Measurements from ENCODE around the gene TMPRSS9.
"Not testable (repeated sequence)": the region's sequence is repeated elsewhere in the genome, so short reads cannot be mapped to it uniquely, and the experiment has no call there.

Gene TMPRSS9

GRCh38 chr19:2444251-2445002 lies 84.4 kb downstream of the TMPRSS9 start:
- DNase-seq (ENCODE audit: low read depth, low spot score) = no peak

GRCh38 chr19:2446381-2446780 lies 86.3 kb downstream of the TMPRSS9 start:
- H3K4me3 ChIP-seq (ENCODE audit: low read length) = peak overlapping the region; percentile 13; the same call in 1 of the 2 replicates
- peak; percentile 94 for DNase-seq (ENCODE audit: low read depth, low spot score)

More at GRCh38 chr19:2444251-2445002, 84.4 kb downstream of the TMPRSS9 start:
- H3K4me3 ChIP-seq (ENCODE audit: low read length) = no peak overlapping the region

GRCh38 chr19:2449019-2449418 lies 89.0 kb downstream of the TMPRSS9 start:
- DNase-seq (ENCODE audit: low read depth, low spot score) = no peak

GRCh38 chr19:2451138-2451537 lies 91.1 kb downstream of the TMPRSS9 start:
- DNase-seq (ENCODE audit: low read depth, low spot score) = no peak
- H3K4me3 ChIP-seq (ENCODE audit: low read length) = no peak overlapping the region

More at GRCh38 chr19:2449019-2449418, 89.0 kb downstream of the TMPRSS9 start:
- H3K4me3 ChIP-seq (ENCODE audit: low read length) = no peak overlapping the region

- H3K4me3 ChIP-seq (ENCODE audit: low read length) = no peak overlapping the region
- no peak for DNase-seq (ENCODE audit: low read depth, low spot score)
Measured at GRCh38 chr19:2451741-2452140, 91.7 kb downstream of the TMPRSS9 start.

- H3K4me3 ChIP-seq (ENCODE audit: low read length) = no peak overlapping the region
- no peak for DNase-seq (ENCODE audit: low read depth, low spot score)
Measured at GRCh38 chr19:2453431-2454025, 93.5 kb downstream of the TMPRSS9 start.

- H3K4me3 ChIP-seq (ENCODE audit: low read length) = no peak overlapping the region
Measured at GRCh38 chr19:2454199-2454961, 94.3 kb downstream of the TMPRSS9 start.

GRCh38 chr19:2454962-2455850 lies 95.1 kb downstream of the TMPRSS9 start:
- no peak for DNase-seq (ENCODE audit: low read depth, low spot score)
- H3K4me3 ChIP-seq (ENCODE audit: low read length) = peak overlapping the region; percentile 86

More at GRCh38 chr19:2454199-2454961, 94.3 kb downstream of the TMPRSS9 start:
- DNase-seq (ENCODE audit: low read depth, low spot score) = no peak

- DNase-seq (ENCODE audit: low read depth, low spot score) = no peak
- peak overlapping the region; percentile 86 for H3K4me3 ChIP-seq (ENCODE audit: low read length)
Measured at GRCh38 chr19:2455851-2456570, 95.9 kb downstream of the TMPRSS9 start.

GRCh38 chr19:2457394-2458037 lies 97.5 kb downstream of the TMPRSS9 start:
- peak overlapping the region; percentile 58 for H3K4me3 ChIP-seq (ENCODE audit: low read length)
- DNase-seq (ENCODE audit: low read depth, low spot score) = no peak

- H3K4me3 ChIP-seq (ENCODE audit: low read length) = no peak overlapping the region
- no peak for DNase-seq (ENCODE audit: low read depth, low spot score)
Measured at GRCh38 chr19:2458054-2458453, 98.0 kb downstream of the TMPRSS9 start.

GRCh38 chr19:2458776-2459175 lies 98.7 kb downstream of the TMPRSS9 start:
- not testable (repeated sequence) for H3K4me3 ChIP-seq (ENCODE audit: low read length); DNase-seq (ENCODE audit: low read depth, low spot score)

GRCh38 chr19:2460245-2460644 lies 100.2 kb downstream of the TMPRSS9 start:
- no peak for DNase-seq (ENCODE audit: low read depth, low spot score)

GRCh38 chr19:2461751-2462634 lies 101.9 kb downstream of the TMPRSS9 start:
- no peak for DNase-seq (ENCODE audit: low read depth, low spot score)
- peak overlapping the region; percentile 49 for H3K4me3 ChIP-seq (ENCODE audit: low read length)

More at GRCh38 chr19:2460245-2460644, 100.2 kb downstream of the TMPRSS9 start:
- H3K4me3 ChIP-seq (ENCODE audit: low read length) = no peak overlapping the region

- DNase-seq (ENCODE audit: low read depth, low spot score) = no peak
- H3K4me3 ChIP-seq (ENCODE audit: low read length) = no peak overlapping the region
Measured at GRCh38 chr19:2462635-2463421, 102.8 kb downstream of the TMPRSS9 start.

GRCh38 chr19:2463694-2464093 lies 103.6 kb downstream of the TMPRSS9 start:
- H3K4me3 ChIP-seq (ENCODE audit: low read length) = not testable (repeated sequence)

More at GRCh38 chr19:2463694-2464093, 103.6 kb downstream of the TMPRSS9 start:
- not testable (repeated sequence) for DNase-seq (ENCODE audit: low read depth, low spot score)
